ENCODE results near the gene NUDT15. TPM values are rescaled to one million over a fixed set of nuclear protein-coding genes. Genes with fewer than 3 reads are reported as not detected.
"Not testable (repeated sequence)": the region's sequence is repeated elsewhere in the genome, so short reads cannot be mapped to it uniquely, and the experiment has no call there.

The NUDT15 gene
- total RNA-seq, 5 donors from 2014 or later (not counting 1 experiment from before 2014, with no cell fraction given): 4.9 to 10.4 (median 5.6) TPM

DNA sequence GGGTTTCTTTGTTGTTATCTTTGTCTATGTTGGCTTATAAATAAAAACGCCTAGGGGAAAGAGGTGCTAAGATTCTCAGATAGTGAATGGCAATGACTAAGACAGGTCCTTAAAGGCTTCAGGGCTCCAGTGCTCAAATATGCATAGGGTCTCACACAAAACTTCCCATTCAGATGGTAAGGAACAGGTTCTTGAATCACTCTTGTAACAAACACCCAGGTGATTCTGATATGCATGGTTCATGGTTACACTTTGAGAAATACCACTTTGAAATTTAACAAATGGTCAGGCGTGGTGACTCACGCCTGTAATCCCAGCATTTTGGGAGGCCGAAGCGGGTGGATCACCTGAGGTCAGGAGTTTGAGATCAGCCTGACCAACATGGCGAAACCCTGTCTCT is 17.1 kb downstream of the NUDT15 start:
- no peak overlapping the region for H3K27ac Mint-ChIP-seq
- DNase-seq (no peak), ATAC-seq (replicated peaks in 1 of 4) (no peak)
- no peaks in the 10 kb centered on the region for H3K4me1 ChIP-seq (ENCODE audit: control insufficient read depth in 1 of 2, extremely low read depth in 1 of 2, insufficient read depth in 2 of 2, low read length in 2 of 2)
- CTCF ChIA-PET: no interaction called here
- peaks cover 54% of the 10 kb centered on the region for H3K36me3 Mint-ChIP-seq
- H3K36me3 ChIP-seq (ENCODE audit: control insufficient read depth in 2 of 2, extremely low read depth in 1 of 2, insufficient read depth in 1 of 2, low read length in 1 of 2): peaks cover 6 to 22% of the 10 kb centered on the region in 2 donors
- H3K27ac ChIP-seq (ENCODE audit: low read length): no peak overlapping the region
- H3K27me3 Mint-ChIP-seq: no peaks in the 10 kb centered on the region
- H3K27me3 ChIP-seq (replicated peaks in 1 of 2; ENCODE audit: control insufficient read depth in 2 of 2, extremely low read depth in 1 of 2, insufficient read depth in 2 of 2, low read length in 1 of 2): no peaks in the 10 kb centered on the region
- no peaks in the 10 kb centered on the region for H3K9me3 ChIP-seq
- H3K9me3 Mint-ChIP-seq: no peaks in the 10 kb centered on the region
- POLR2A ChIA-PET: interaction anchor here in 1 of 2 donors (0.5 to 0.7 kb wide), 2 partner anchors 27 to 90 kb away, joined by 3 to 4 read pairs; no protein-coding TSS in a partner anchor
- WGBS (ENCODE audit: insufficient coverage): no CpG with 5 or more reads among the region's 6 CpGs
- H3K4me3 Mint-ChIP-seq: no peak overlapping the region
- H3K4me1 Mint-ChIP-seq: peaks cover 0 to 21% (median 0%) of the 10 kb centered on the region in 3 donors
- no peak overlapping the region for H3K4me3 ChIP-seq (ENCODE audit: control insufficient read depth in 1 of 2, extremely low read depth in 1 of 2, low read length in 1 of 2)

DNA sequence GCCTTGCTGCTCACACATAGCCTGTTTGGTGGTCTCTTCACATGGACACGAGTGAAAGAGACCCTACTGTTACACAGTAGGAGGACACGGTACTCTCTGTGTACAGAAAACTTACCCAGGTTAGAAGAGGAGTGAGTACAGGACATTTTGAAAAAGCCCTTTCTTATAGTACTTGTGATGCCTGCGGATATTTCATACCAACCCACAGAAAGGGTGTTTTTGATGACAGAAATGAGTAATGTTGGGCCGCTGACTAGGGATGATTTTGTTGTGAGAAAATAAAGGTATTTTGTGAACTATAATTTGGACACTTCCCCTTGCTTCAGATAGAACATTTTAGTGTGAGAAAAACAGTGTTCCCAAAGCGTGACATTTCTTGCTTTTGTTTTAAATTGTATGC is 18.2 kb downstream of the NUDT15 start:
- H3K27me3 ChIP-seq (replicated peaks in 1 of 2; ENCODE audit: control insufficient read depth in 2 of 2, extremely low read depth in 1 of 2, insufficient read depth in 2 of 2, low read length in 1 of 2): no peaks in the 10 kb centered on the region
- no peaks in the 10 kb centered on the region for H3K9me3 ChIP-seq
- H3K4me3 ChIP-seq (ENCODE audit: control insufficient read depth in 1 of 2, extremely low read depth in 1 of 2, low read length in 1 of 2): no peak overlapping the region
- H3K36me3 Mint-ChIP-seq: peaks cover 57% of the 10 kb centered on the region
- H3K9me3 Mint-ChIP-seq: no peaks in the 10 kb centered on the region
- DNase-seq: no peak
- WGBS (ENCODE audit: insufficient coverage): no CpG with 5 or more reads among the region's 5 CpGs
- H3K36me3 ChIP-seq (ENCODE audit: control insufficient read depth in 2 of 2, extremely low read depth in 1 of 2, insufficient read depth in 1 of 2, low read length in 1 of 2): peaks cover 6 to 16% of the 10 kb centered on the region in 2 donors
- no peak for ATAC-seq (replicated peaks in 1 of 4)
- ChIA-PET POLR2A (no interaction called here), CTCF (no interaction called here)
- H3K27ac Mint-ChIP-seq: no peak overlapping the region
- H3K4me3 Mint-ChIP-seq: no peak overlapping the region
- no peaks in the 10 kb centered on the region for H3K4me1 ChIP-seq (ENCODE audit: control insufficient read depth in 1 of 2, extremely low read depth in 1 of 2, insufficient read depth in 2 of 2, low read length in 2 of 2)
- H3K27me3 Mint-ChIP-seq: no peaks in the 10 kb centered on the region
- H3K4me1 Mint-ChIP-seq: peaks cover 0 to 18% (median 0%) of the 10 kb centered on the region in 3 donors
- no peak overlapping the region for H3K27ac ChIP-seq (ENCODE audit: low read length)

DNA sequence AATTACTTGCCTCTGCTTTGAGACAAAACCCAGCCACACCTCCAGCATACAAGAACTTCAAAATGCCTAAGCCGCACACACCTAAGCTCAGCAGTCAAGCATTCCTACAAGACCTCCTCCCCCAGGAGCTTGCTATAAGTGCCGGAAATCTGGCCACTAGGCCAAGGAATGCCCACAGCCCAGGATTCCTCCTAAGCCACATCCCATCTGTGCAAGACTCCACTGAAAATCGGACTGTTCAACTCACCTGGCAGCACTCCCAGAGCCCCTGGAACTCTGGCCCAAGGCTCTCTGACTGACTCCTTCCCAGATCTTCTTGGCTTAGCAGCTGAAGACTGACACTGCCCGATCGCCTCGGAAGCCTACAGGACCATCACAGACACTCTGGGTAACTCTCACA is 21.0 kb downstream of the NUDT15 start:
- H3K27ac ChIP-seq (ENCODE audit: low read length); ATAC-seq (replicated peaks in 1 of 4); H3K9me3 Mint-ChIP-seq; H3K36me3 ChIP-seq (ENCODE audit: control insufficient read depth in 2 of 2, extremely low read depth in 1 of 2, insufficient read depth in 1 of 2, low read length in 1 of 2); H3K4me1 ChIP-seq (ENCODE audit: control insufficient read depth in 1 of 2, extremely low read depth in 1 of 2, insufficient read depth in 2 of 2, low read length in 2 of 2); H3K4me3 Mint-ChIP-seq; POLR2A ChIA-PET; H3K27me3 Mint-ChIP-seq; DNase-seq; H3K9me3 ChIP-seq; CTCF ChIA-PET; H3K4me3 ChIP-seq (ENCODE audit: control insufficient read depth in 1 of 2, extremely low read depth in 1 of 2, low read length in 1 of 2); H3K27ac Mint-ChIP-seq; H3K27me3 ChIP-seq (replicated peaks in 1 of 2; ENCODE audit: control insufficient read depth in 2 of 2, extremely low read depth in 1 of 2, insufficient read depth in 2 of 2, low read length in 1 of 2): not testable (repeated sequence)
- peaks cover 0 to 12% (median 0%) of the 10 kb centered on the region in 3 donors for H3K4me1 Mint-ChIP-seq
- 97% methylated on average over 3 of the region's 6 CpGs for WGBS (ENCODE audit: insufficient coverage)
- peaks cover 38% of the 10 kb centered on the region for H3K36me3 Mint-ChIP-seq

DNA sequence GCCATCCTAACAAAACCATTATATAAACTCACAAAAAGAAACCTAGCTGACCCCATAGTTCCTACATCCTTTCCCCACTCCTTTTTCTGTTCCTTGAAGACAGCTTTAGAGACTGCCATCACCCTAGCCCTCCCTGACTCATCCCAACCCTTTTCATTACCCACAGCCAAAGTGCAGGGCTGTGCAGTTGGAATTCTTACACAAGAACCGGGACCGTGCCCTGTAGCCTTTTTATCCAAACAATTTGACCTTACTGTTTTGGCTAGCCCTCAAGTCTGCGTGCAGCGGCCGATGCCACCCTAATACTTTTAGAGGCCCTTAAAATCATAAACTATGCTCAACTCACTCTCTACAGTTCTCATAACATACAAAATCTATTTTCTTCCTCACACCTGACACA is 22.4 kb downstream of the NUDT15 start:
- H3K27me3 ChIP-seq (replicated peaks in 1 of 2; ENCODE audit: control insufficient read depth in 2 of 2, extremely low read depth in 1 of 2, insufficient read depth in 2 of 2, low read length in 1 of 2); H3K27me3 Mint-ChIP-seq; ATAC-seq (replicated peaks in 1 of 4); H3K4me1 ChIP-seq (ENCODE audit: control insufficient read depth in 1 of 2, extremely low read depth in 1 of 2, insufficient read depth in 2 of 2, low read length in 2 of 2); DNase-seq; POLR2A ChIA-PET; CTCF ChIA-PET; H3K4me3 Mint-ChIP-seq; H3K4me3 ChIP-seq (ENCODE audit: control insufficient read depth in 1 of 2, extremely low read depth in 1 of 2, low read length in 1 of 2); H3K36me3 ChIP-seq (ENCODE audit: control insufficient read depth in 2 of 2, extremely low read depth in 1 of 2, insufficient read depth in 1 of 2, low read length in 1 of 2); H3K9me3 Mint-ChIP-seq; H3K9me3 ChIP-seq; H3K27ac ChIP-seq (ENCODE audit: low read length): not testable (repeated sequence)
- Mint-ChIP-seq H3K27ac (peak overlapping the region in 1 of 2 donors; percentile 12), H3K36me3 (peaks cover 38% of the 10 kb centered on the region), H3K4me1 (peaks cover 0 to 12% (median 0%) of the 10 kb centered on the region in 3 donors)
- 58% methylated on average over 5 of the region's 5 CpGs for WGBS (ENCODE audit: insufficient coverage)

DNA sequence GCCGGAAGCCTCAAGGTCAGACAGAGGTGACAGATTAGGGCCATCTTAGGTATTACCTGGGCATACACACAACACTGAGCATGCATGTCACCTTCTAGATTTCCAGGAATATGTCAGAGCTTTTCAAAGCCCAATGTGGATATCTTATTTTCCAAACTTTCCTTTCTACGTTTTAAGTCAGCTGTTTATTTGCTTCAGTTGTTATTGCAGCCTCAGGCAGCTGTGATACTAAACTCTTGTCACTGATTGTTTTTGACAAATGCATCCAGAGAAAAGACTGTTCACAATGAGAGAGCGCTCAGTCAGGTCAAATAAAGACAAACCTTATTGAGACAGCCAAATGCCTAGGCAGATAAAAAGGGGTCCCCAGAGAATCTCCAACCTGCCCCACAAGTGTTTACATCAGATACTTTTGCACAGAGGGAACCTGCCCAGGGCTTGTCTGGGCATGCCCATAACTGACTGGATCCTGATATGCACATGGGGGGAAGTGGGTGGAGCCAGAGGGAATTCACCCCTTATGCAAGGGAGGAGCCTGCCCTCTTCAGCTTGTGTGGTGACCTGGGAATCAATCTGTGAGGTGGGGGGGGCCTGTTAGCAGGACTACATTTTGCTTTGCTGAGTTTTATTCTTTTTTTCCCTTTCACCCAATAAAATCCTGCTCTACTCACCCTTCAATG is 28.9 kb downstream of the NUDT15 start:
- Mint-ChIP-seq H3K9me3 (peaks cover 0 to 8% (median 4%) of the 10 kb centered on the region in 3 donors), H3K27me3 (no peaks in the 10 kb centered on the region), H3K36me3 (peaks cover 50% of the 10 kb centered on the region), H3K4me1 (peaks cover 0 to 12% (median 3%) of the 10 kb centered on the region in 3 donors), H3K4me3 (no peak overlapping the region), H3K27ac (no peak overlapping the region)
- CTCF ChIA-PET: interaction anchor here in 1 of 2 donors (0.6 kb wide), 1 partner anchor 177 kb away, joined by 3 read pairs; no protein-coding TSS in a partner anchor
- Histone ChIP-seq H3K27me3 (replicated peaks in 1 of 2; ENCODE audit: control insufficient read depth in 2 of 2, extremely low read depth in 1 of 2, insufficient read depth in 2 of 2, low read length in 1 of 2) (no peaks in the 10 kb centered on the region), H3K4me3 (ENCODE audit: control insufficient read depth in 1 of 2, extremely low read depth in 1 of 2, low read length in 1 of 2) (no peak overlapping the region), H3K9me3 (peaks cover 10% of the 10 kb centered on the region), H3K36me3 (ENCODE audit: control insufficient read depth in 2 of 2, extremely low read depth in 1 of 2, insufficient read depth in 1 of 2, low read length in 1 of 2) (peaks cover 9 to 40% of the 10 kb centered on the region in 2 donors), H3K4me1 (ENCODE audit: control insufficient read depth in 1 of 2, extremely low read depth in 1 of 2, insufficient read depth in 2 of 2, low read length in 2 of 2) (no peaks in the 10 kb centered on the region), H3K27ac (ENCODE audit: low read length) (no peak overlapping the region)
- peak; percentile 48 to 81 (median 66) for ATAC-seq (replicated peaks in 1 of 4)
- POLR2A ChIA-PET: no interaction called here
- WGBS (ENCODE audit: insufficient coverage): 100% methylated on average over 1 of the region's 3 CpGs
- DNase-seq: peak in 1 of 35 experiments; percentile 25

DNA sequence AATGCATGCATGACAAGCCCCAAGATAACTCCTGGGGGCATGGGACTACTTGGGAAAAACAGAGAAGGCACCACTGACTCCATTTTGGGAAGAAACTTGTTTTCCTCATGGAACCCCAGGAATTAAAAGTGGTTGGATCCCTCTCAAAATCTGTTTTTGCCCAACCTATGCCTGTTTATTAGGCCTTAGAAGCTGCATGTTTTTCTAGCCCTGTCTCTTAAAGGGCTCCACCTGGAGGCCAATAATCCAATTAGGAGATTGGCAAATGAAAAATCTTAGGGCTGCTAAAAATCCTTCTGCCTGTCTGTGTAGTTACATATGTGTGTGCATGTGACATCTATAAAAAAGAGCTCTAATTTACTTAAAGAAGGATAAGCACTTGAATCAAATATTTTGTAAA is 30.5 kb downstream of the NUDT15 start:
- peaks cover 63% of the 10 kb centered on the region for H3K36me3 Mint-ChIP-seq
- H3K4me3 Mint-ChIP-seq: no peak overlapping the region
- ChIA-PET POLR2A (no interaction called here), CTCF (interaction anchor here in 1 of 2 donors (0.7 to 1.1 kb wide), 2 partner anchors 20 to 1524 kb away, joined by 3 read pairs; no protein-coding TSS in a partner anchor)
- no peak overlapping the region for H3K27ac ChIP-seq (ENCODE audit: low read length)
- no peaks in the 10 kb centered on the region for H3K4me1 ChIP-seq (ENCODE audit: control insufficient read depth in 1 of 2, extremely low read depth in 1 of 2, insufficient read depth in 2 of 2, low read length in 2 of 2)
- no peak overlapping the region for H3K27ac Mint-ChIP-seq
- peaks cover 0 to 8% (median 4%) of the 10 kb centered on the region in 3 donors for H3K9me3 Mint-ChIP-seq
- no peak for DNase-seq
- peaks cover 12% of the 10 kb centered on the region for H3K9me3 ChIP-seq
- no peaks in the 10 kb centered on the region for H3K27me3 Mint-ChIP-seq
- H3K27me3 ChIP-seq (replicated peaks in 1 of 2; ENCODE audit: control insufficient read depth in 2 of 2, extremely low read depth in 1 of 2, insufficient read depth in 2 of 2, low read length in 1 of 2): no peaks in the 10 kb centered on the region
- H3K4me3 ChIP-seq (ENCODE audit: control insufficient read depth in 1 of 2, extremely low read depth in 1 of 2, low read length in 1 of 2): no peak overlapping the region
- peaks cover 20 to 53% of the 10 kb centered on the region in 2 donors for H3K36me3 ChIP-seq (ENCODE audit: control insufficient read depth in 2 of 2, extremely low read depth in 1 of 2, insufficient read depth in 1 of 2, low read length in 1 of 2)
- peaks cover 0 to 12% (median 3%) of the 10 kb centered on the region in 3 donors for H3K4me1 Mint-ChIP-seq
- no peak for ATAC-seq (replicated peaks in 1 of 4)

Measured in T-cell (primary cell).